Midbrain (tissue), 1 donor: ENCODE measurements around the gene UVRAG.

Experiments used
- DNase-seq: peaks from one replicate; lab custom pipeline; 2025; lab: John Stamatoyannopoulos, UW

Gene UVRAG

GRCh38 chr11:75809991-75810390, 5.0 kb upstream of the UVRAG start:
- DNase-seq = no peak

DNA sequence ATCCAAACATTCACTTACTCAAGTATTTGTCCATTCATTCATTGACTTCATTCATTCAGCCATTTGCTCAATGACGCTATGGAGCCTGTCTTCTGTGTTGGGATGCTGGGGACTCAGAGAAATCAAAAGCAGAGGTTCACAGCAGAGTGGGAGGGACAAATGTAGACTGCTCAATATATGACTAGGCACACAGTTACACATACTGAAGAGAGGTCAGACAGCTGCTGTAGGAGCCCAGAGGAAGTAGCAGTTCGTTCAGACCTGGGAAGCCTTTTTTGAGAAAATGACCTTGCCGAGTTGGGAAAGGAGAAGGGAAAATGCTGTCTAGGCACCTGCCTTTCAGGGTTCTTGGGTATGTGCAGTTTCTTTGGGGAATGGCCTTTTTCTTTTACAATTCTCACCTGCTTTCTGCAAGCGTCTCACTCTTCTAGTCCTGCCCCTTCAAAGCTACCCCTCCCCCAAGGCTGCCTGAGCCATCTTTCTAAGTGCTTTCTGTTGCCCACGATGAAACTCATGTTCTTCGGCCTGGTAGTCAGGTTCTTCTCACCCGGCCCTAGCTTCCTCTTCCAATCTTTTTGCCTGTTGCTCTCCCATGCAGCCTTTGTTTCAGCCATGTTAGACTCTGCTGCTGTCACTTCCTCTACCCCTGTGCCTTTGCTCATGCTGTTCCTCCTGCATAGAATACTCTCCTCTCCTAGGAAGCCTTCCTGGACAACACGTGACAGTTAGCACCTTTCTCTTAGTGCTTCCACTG, 4.2 kb upstream of the UVRAG start:
- DNase-seq = no peak

GRCh38 chr11:75811485-75811884, 3.5 kb upstream of the UVRAG start:
- DNase-seq = no peak

- DNase-seq = no peak
Observed at GRCh38 chr11:75812542-75813040, 2.4 kb upstream of the UVRAG start.

DNA sequence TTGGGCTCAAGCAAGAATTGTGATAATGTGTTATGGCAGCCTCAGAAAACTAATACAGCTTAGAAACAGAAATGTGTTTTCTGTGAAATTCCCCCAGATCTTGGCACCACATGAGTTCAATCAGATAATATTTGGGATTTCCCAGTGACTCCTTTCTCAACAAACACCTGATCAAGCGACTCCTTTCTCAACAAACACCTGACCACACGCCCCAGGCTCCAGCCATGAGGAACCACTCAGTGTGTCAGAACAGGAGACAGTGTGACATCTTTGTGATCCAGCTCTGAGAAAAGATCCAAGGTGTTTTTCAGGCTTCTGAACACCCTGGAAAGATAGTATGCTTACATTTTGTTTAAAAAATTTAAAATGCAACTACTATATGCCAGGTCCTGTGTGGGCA, 1.9 kb upstream of the UVRAG start:
- no peak for DNase-seq

DNA sequence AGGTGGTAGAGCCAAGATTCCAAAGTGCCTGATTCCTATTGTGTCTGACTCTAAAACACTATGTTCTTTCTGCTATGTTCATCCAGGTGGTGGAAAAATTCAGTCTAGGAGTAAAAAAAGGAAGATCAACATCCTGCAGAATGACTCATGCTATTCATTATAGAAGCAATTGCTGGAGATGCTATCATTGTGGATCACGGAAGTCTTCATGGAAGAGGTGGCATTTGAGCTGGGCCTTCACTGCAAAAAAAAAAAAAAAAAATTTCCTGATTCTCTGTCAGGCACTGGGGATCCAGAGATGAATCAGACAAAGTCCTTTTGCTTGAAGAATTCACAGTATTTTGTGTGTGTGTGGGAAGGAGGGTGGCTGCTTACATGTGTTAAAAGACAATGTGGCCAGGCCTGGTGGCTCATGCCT, 1.4 kb upstream of the UVRAG start:
- DNase-seq = no peak

GRCh38 chr11:75814363-75814676, 690 bp upstream of the UVRAG start:
- no peak for DNase-seq

DNA sequence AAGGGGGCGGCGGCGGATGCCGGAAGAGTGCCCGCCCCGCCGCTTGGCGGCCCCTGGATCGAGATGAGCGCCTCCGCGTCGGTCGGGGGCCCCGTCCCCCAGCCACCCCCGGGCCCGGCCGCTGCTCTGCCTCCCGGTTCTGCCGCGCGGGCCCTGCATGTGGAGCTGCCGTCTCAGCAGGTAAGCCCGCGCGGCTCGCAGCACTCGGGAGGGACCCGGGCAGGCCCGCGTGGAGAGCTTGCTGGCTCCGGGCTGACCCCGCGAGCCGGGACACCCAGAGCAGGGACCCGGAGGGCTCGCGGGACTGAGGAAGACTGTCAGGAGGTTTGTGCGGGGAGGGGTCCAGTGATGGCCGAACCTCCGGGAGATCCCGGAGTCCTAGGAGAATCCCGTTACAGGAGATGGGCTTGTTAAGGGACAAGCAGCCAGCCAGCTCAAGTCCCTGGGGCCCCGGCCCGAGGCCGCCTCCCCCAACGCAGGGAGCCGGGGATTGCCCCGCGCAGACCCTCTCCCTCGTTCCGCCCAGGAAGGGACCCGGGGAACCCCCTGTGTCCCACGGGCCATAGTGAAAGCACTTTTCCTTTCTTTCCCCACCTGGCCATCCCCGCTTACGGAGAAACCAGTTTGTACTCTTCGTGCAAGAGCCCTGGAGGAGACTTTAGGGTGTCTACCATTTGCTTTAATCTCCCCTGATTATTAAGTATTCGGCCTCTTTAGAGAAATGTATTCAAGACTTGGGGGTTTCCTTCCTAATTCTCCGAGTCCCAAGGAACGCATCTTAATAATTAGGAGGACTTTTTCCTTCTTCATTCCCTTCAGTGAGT, 547 bp downstream of the UVRAG start:
- no peak for DNase-seq

DNA sequence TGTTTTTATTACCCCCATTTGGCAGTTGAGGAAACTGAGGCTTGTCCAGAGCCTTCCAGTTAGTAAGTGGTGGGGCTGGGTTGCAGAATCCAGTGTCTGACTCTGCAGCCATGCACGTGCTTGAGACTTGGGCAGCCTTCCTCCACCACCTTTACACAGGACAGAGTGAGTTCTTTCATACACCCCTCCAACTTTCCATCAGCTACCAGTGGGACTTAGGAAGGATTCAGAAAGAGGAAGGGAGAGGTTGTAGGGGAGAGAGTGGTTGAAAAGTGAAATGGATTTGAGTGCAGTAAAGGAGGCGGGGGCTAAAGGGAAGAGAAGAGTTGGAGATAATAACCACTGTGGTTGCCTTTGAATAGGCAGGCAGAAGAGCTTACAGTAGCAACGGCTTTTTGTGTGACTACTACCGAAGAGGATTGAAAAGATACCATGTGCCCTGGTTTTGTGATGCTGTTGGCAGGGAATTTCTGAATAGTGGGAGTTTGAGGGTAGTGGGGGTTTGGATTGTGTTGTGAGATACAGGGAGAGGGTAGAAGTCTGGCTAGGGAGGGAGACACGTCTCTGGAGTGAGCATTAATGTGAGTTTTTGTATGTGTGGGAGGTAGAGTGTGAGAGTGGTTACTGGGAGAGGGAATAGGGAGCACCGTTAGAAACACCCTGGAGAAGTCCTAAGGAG, 1.7 kb downstream of the UVRAG start:
- no peak for DNase-seq

- no peak for DNase-seq
Observed at GRCh38 chr11:75820645-75821044, 5.6 kb downstream of the UVRAG start.

GRCh38 chr11:75821202-75821601, 6.2 kb downstream of the UVRAG start:
- no peak for DNase-seq

- DNase-seq = no peak
Observed at GRCh38 chr11:75822541-75822940, 7.5 kb downstream of the UVRAG start.

DNA sequence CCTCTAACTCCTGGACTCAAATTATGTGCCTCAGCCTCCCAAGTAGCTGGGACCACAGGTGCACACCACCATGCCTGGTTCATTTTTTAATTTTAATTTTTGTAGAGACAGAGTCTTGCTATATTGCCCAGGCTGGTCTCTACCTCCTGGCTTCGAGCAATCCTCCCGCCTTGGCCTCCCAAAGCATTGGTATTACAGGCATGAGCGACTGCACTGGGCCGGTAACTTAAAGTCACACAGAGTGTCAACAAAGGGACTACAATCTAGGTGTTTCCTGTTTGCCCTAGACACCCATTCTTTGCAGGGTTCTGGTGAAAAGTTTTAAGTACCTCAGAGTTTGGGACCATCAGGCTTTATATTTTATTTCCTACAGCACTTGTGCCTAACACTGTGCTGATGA, 8.4 kb downstream of the UVRAG start:
- no peak for DNase-seq

DNA sequence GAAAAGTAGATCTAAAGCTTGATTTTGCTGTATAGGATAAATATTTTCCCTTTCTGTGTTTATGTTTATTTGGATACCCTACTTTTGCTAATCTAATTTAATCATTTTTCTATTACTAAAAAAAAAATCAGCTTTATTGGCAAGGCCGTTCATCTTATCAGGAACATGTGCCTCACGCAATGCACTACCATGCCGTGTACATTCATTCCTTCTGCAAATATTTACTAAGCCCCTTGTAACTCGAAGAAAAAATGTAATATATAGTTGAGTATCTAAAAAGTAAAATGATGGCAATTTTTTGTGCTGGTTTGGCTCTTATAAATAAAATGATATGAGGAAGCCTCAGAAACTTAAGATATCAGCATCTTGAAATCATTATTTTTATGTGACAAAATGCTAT, 8.9 kb downstream of the UVRAG start:
- no peak for DNase-seq

DNA sequence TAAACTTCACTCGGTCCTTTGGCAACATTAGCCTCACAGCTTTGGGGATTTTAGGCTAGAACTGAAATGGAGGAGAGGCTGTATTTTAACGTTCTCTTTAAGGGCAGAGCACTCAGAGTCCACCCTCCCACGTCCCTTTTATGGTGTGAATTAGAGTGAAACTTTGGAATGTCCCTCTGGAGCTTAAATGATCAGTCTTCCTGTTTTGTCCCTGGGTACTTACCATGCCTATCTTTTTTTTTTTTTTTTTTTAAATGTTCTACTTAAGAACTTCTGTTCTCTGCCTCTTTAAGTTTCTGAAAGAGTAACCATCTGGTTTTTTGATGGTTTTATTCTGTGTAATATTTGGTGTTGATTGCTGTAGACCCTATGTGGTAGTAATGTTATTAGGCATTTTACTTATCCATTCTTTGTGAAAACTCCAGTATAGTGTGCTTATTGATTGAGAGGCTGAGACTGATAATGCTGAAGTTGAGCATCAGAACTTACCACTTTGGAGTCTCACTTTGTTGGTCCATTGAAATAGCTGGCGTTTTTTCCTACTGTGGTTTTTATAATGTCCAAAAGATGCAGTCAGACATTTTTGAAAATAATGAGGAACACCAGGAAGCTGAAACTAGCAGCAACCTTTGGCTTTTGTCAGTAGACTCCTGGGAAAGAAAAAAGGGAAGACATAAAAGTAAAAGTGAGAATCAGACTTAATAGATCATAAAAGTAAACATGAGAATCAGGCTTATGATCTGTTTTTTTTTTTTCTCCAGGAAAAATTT, 11.6 kb downstream of the UVRAG start:
- DNase-seq = no peak

GRCh38 chr11:75827562-75827961, 12.6 kb downstream of the UVRAG start:
- no peak for DNase-seq

- no peak for DNase-seq
Observed at GRCh38 chr11:75831915-75832502, 17.0 kb downstream of the UVRAG start.

- DNase-seq = no peak
Observed at GRCh38 chr11:75834728-75835127, 19.7 kb downstream of the UVRAG start.

DNA sequence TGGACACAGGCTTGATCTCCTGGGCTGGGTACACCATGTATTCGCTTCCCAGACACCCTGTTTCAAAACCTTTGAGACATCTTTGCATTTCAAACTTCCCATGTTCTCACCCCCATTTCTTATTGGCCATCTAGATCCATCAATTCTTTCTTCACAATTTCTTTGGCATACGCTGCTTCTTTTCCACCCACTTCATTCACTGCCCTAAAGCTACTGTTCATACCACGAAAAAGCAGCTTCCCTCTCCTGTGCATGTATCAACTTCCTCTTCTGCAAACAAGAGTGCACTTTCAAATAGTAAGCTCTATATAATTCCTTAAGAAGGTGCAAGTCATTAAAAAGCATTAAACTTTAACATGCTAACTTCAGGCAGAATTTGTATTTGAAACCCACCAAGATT, 21.4 kb downstream of the UVRAG start:
- no peak for DNase-seq

GRCh38 chr11:75839851-75840250, 24.8 kb downstream of the UVRAG start:
- no peak for DNase-seq

DNA sequence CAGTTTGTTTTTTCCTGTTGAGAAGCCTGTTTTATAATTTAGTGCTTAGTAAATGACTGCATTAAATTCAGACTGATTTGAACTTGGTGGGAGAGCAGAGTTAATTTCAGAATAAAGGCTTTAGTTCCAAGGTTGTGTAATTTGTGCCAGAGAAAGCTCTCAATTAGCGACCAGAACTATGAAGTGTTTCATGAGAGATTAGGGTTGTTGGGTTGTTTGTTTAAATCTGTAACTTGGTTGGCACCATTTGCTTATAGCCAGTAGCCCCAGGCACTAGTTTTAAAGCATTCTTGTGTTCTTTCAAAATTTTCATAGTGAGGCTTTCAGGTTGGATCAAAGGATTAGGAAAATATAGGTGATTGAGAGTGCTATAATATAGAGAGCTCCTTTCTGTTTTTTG, 25.5 kb downstream of the UVRAG start:
- no peak for DNase-seq

- DNase-seq = no peak
Observed at GRCh38 chr11:75841739-75842138, 26.7 kb downstream of the UVRAG start.
